ENCODE measurements around the gene LCT.

LCT gene

DNA sequence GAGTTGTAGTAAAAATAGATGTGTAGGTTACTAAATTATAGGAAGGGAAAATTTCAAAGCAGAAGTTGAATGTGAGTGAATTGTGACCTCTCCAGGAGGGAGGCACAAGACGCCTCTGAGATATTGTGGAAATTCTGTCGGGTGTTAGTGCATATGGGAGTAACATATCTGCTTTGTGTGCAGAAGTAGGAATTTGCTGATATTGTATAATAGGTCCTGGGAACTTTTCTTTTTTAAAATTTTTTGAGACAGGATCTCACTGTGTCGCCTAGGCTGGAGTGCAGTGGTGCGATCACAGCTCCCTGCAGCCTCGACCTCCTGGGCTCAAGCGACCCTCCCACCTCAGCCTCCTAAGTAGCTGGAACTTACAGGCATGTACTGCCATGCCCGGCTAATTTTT lies 60.6 kb downstream of the LCT start:
- DNase-seq (ENCODE audit: low read depth in 1 of 2, low spot score in 1 of 2): no peak
- Histone ChIP-seq H3K4me3 (replicated peaks; ENCODE audit: insufficient read depth, low read length) (no peak overlapping the region), H3K27ac (replicated peaks) (no peak overlapping the region), H3K27me3 (ENCODE audit: insufficient read depth, poor library complexity, severe bottlenecking) (no peaks in the 10 kb centered on the region)
- TF ChIP-seq CTCF (IDR thresholded peaks at IDR 0.05; ENCODE audit: insufficient read depth, low read length) (no peak), GABPA (IDR thresholded peaks at IDR 0.05; ENCODE audit: low read depth) (no peak), SPI1 (IDR thresholded peaks at IDR 0.05; ENCODE audit: borderline replicate concordance, low read depth) (no peak), POLR2AphosphoS5 (IDR thresholded peaks at IDR 0.05; ENCODE audit: low read depth) (no peak)

DNA sequence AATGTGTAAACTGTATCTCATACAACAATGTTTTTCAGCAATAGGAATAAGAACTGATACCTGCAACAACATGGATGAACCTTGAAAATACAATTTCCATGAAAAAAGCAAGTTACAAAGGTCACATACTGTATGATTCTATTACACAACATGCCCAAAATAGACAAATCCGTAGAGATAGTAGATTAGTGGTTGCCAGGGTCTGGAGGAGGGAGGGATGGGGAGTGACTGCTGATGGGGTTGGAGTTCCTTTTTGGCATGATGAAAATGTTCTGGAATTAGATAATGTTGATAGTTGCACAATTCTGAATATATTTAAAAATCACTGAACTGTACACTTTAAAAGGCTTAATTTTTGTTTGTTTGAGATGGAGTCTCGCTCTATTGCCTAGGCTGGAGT lies 61.6 kb downstream of the LCT start:
- no peak overlapping the region for H3K27ac ChIP-seq (replicated peaks)
- DNase-seq (ENCODE audit: low read depth in 1 of 2, low spot score in 1 of 2): no peak
- no peaks in the 10 kb centered on the region for H3K27me3 ChIP-seq (ENCODE audit: insufficient read depth, poor library complexity, severe bottlenecking)
- no peak overlapping the region for H3K4me3 ChIP-seq (replicated peaks; ENCODE audit: insufficient read depth, low read length)
- TF ChIP-seq SPI1 (IDR thresholded peaks at IDR 0.05; ENCODE audit: borderline replicate concordance, low read depth) (no peak), CTCF (IDR thresholded peaks at IDR 0.05; ENCODE audit: insufficient read depth, low read length) (no peak), POLR2AphosphoS5 (IDR thresholded peaks at IDR 0.05; ENCODE audit: low read depth) (no peak), GABPA (IDR thresholded peaks at IDR 0.05; ENCODE audit: low read depth) (no peak), REST (IDR thresholded peaks at IDR 0.05; ENCODE audit: insufficient replicate concordance, low read depth) (no peak)

DNA sequence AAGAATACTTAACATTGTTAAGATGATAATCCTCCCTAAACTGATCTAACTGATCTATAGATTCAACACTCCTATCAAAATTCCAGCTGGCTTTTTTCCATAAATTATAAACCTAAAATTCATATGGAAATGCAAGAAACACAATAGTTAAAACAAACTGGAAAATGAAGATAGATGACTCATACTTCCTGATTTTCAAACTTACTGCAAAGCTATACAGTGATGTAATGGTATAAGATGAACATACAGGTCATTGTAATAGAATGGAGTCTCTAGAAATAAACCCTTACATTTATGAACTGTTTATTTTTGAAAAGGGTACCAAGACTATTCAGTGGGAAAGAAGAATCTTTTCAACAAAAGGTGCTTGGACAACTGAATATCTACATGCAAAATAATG lies 63.1 kb downstream of the LCT start:
- DNase-seq (ENCODE audit: low read depth in 1 of 2, low spot score in 1 of 2): no peak
- Histone ChIP-seq H3K4me3 (replicated peaks; ENCODE audit: insufficient read depth, low read length) (no peak overlapping the region), H3K27me3 (ENCODE audit: insufficient read depth, poor library complexity, severe bottlenecking) (no peaks in the 10 kb centered on the region), H3K27ac (replicated peaks) (no peak overlapping the region)
- TF ChIP-seq REST (IDR thresholded peaks at IDR 0.05; ENCODE audit: insufficient replicate concordance, low read depth) (no peak), SPI1 (IDR thresholded peaks at IDR 0.05; ENCODE audit: borderline replicate concordance, low read depth) (no peak), GABPA (IDR thresholded peaks at IDR 0.05; ENCODE audit: low read depth) (no peak), POLR2AphosphoS5 (IDR thresholded peaks at IDR 0.05; ENCODE audit: low read depth) (no peak), CTCF (IDR thresholded peaks at IDR 0.05; ENCODE audit: insufficient read depth, low read length) (no peak)

DNA sequence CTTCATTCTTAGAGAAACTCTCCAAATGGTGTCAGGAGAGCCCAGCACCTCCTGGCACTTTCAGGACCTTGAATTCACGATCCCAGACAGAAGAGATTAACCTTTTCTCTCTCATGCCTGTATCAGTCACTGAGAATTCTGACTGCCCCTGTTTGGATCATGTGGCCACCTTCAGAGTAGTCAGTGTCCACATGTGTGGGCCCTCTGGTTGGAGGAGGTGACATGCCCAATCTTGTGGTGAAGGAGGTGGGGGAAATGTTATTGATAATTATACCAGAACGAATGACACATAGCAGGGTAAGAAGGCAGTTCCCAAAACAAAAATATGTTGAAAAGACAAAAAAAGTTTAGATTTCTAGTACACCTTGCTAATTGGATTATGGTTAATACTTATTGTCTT lies 63.7 kb downstream of the LCT start:
- Histone ChIP-seq H3K27me3 (ENCODE audit: insufficient read depth, poor library complexity, severe bottlenecking) (no peaks in the 10 kb centered on the region), H3K27ac (replicated peaks) (no peak overlapping the region), H3K4me3 (replicated peaks; ENCODE audit: insufficient read depth, low read length) (no peak overlapping the region)
- TF ChIP-seq POLR2AphosphoS5 (IDR thresholded peaks at IDR 0.05; ENCODE audit: low read depth) (no peak), GABPA (IDR thresholded peaks at IDR 0.05; ENCODE audit: low read depth) (no peak), SPI1 (IDR thresholded peaks at IDR 0.05; ENCODE audit: borderline replicate concordance, low read depth) (no peak), CTCF (IDR thresholded peaks at IDR 0.05; ENCODE audit: insufficient read depth, low read length) (no peak), REST (IDR thresholded peaks at IDR 0.05; ENCODE audit: insufficient replicate concordance, low read depth) (no peak)
- DNase-seq (ENCODE audit: low read depth in 1 of 2, low spot score in 1 of 2): no peak
